ENCODE data around the gene FBLN2.

Gene FBLN2

DNA sequence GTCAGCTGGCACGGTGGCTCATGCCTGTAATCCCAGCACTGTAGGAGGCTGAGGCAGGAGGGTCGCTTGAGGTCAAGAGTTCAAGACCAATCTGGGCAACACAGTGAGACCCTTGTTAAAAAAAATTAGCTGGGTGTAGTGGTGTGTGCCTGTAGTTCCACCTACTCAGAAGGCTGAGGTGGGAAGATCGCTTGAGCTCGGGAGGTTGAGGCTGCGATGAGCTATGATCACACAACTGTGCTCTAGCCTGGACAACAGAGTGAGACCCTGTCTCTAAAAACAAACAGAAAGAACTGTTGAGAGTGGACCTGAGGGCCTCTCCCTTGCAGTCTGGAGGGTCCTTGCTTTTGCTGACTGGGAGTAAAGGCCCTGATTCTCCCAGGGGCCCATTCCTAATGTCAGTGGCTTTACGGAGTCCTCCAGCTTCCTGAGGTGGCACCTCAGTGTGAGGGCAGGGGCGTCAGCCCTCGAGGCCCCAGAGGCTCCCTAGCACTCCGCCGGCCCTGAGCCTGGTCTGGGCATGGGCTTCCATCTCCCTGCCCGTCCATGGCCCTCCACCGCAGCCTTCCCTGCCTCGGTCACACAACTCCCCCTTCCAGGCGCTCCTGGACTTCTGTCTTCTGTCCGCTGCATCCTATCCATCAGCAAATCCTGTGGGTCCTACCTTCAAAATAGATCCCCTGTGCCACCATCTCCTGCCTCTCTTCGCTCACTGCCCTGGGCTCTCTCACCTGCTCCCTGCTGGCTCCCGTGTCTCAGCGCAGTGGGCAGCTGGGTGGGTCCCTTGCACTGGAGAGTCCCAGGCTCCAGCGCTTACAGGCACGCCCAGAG is 19.0 kb downstream of the FBLN2 start:
- DNase-seq (ENCODE audit: low spot score): no peak

DNA sequence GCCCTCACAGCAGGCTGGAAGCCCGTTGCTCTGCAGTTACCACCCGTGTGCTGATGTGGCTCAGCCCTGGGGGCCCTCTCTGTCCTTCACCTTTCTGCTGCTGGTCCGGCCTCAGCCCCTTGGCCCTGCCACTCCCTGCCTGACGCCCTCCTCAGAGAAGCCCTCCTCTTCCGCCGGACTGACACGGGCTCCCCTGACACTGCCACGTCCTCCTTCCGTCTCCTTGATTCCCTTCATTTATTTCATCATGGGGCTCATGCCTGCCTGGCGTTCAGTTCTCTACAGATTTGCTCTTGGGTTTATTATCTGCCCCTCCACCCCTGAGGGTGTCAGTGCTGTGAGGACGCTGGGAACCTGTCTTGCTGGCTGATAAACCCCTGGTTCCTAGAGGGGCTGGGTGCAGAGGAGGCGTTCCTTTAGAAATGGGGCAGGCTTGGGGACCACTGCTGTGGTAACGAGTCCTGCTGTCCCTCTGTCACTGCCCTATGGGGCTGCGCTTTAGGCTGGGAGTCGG is 19.6 kb downstream of the FBLN2 start:
- DNase-seq (ENCODE audit: low spot score): no peak

- DNase-seq (ENCODE audit: low spot score): peak; percentile 47
Measured at GRCh38 chr3:13569201-13569600, 20.3 kb downstream of the FBLN2 start.

GRCh38 chr3:13569641-13570390 is 20.9 kb downstream of the FBLN2 start:
- peak; percentile 77 for DNase-seq (ENCODE audit: low spot score)

- no peak for DNase-seq (ENCODE audit: low spot score)
Measured at GRCh38 chr3:13570391-13571194, 21.7 kb downstream of the FBLN2 start.

DNA sequence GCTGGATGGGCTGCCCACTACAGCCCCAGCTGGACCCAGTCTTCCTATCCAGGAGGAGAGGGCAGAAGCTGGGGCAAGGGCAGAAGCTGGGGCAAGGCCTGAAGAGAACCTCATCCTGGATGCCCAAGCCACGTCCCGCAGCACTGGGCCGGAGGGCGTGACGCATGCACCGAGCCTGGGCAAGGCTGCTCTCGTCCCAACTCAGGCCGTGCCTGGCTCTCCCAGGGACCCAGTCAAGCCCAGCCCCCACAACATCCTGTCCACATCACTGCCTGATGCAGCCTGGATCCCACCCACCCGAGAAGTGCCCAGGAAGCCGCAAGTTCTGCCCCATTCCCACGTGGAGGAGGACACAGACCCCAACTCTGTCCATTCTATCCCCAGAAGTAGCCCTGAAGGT is 22.3 kb downstream of the FBLN2 start:
- no peak for DNase-seq (ENCODE audit: low spot score)

DNA sequence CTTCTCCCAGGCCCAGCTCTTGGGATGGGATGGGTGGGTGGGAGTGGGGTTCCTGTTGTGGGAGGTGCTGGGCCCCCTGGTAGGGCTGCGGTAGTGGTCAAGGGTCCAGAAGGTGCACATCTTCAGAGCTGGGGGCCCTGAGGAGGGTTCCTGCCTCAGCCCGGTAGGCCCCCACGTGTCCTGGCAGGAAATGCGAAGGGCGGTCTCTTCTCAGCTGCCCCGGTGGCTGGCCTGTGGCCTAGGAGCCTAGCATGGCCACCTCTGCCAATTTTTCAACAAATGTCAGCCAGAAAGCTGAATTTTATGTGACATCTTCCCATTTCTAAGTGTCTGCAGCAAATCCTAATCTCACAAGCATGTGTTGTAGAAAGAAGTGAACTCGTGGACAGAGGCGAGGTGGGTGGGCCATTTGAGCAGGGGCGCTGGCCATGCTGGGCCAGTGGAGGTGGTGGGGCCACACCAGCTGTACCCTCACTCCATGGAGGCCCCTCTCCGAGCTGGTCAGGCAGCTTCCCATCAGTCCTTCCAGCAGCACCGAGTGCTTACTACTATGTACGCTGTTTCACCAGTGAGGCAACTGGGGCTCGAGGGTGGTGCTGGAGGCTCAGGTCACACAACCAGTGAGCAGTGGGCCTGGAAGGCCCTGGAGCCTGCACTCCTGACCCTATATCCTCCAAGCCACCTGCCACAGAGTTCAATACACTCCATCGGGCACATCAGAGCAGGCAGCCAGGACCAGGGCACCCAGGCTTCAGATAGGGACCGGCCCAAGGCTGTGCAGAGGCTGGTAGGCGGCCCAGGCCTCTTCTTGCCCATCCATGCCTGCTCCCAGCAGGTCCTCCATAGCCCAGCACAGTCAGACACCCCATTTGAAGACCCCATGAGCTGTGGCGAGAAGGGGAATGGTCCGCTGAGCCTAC is 23.2 kb downstream of the FBLN2 start:
- no peak for DNase-seq (ENCODE audit: low spot score)

- DNase-seq (ENCODE audit: low spot score): no peak
Measured at GRCh38 chr3:13572926-13573623, 24.1 kb downstream of the FBLN2 start.

DNA sequence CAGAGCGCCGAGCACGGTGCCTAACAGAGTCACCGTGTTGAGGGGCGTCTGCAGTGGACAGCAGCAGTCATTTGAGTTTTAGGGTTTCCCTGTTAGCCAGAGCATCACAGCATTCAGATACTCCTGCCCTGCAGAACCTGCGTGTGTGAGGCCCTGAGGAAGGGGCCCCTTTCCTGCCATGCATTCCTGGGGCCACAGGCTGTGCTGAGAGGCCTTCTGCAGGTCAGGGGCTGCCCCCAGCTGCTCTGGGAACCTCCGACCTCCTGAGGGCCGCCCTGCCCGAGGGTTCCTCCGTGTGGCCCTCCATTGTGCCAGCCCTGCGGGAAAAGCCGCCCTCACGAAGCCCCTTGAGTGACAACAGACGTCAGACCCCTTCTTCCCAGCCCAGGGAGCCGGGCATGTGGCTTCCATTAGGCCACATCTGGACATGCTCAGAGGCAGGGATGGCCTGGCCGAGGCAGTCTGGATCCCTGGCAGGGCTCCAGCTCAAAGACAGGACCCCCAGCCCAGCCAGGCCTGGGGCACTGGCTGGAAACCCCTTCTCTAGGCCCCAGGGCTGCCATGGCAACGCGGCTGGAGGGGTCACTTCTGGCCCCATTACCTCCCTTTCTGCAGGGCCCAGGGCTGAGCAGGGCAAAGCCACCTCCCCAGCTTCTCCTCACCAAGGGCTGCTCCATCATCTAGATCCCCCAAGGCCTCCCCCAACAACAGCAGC is 25.3 kb downstream of the FBLN2 start:
- no peak for DNase-seq (ENCODE audit: low spot score)

- DNase-seq (ENCODE audit: low spot score): peak; percentile 58
Measured at GRCh38 chr3:13574798-13575451, 26.0 kb downstream of the FBLN2 start.

GRCh38 chr3:13575459-13576061 is 26.6 kb downstream of the FBLN2 start:
- no peak for DNase-seq (ENCODE audit: low spot score)

- DNase-seq (ENCODE audit: low spot score): no peak
Measured at GRCh38 chr3:13577181-13578121, 28.5 kb downstream of the FBLN2 start.

- no peak for DNase-seq (ENCODE audit: low spot score)
Measured at GRCh38 chr3:13578251-13578650, 29.3 kb downstream of the FBLN2 start.

DNA sequence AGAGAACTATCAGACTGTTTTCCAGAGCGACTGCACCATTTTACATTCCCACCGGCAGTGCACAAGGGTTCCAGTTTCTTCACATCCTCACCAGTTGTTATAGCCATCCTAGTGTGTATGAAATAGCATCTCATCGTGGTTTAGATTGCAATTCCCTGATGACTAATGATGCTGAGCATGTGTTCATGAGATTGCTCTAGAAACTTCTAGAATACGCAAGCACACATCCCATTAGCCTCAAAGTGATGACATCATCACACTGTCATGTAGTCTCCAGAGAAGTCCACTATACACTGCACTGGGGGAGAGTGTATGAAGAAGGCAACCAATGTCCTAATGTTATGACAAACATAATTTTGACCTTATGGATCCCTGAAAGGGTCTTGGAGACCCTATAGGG is 30.1 kb downstream of the FBLN2 start:
- DNase-seq (ENCODE audit: low spot score): peak; percentile 81

- no peak for DNase-seq (ENCODE audit: low spot score)
Measured at GRCh38 chr3:13580256-13581023, 31.5 kb downstream of the FBLN2 start.

- DNase-seq (ENCODE audit: low spot score): peak; percentile 67
Measured at GRCh38 chr3:13581485-13582365, 32.8 kb downstream of the FBLN2 start.

Data from AG08395 (cell line).